Mesenchymal stem cell (in vitro differentiated cells and primary cell): ENCODE results near the gene TM4SF20.

ENCODE experiments used
- DNase-seq: peaks from one replicate; pipeline ENCODE4 v3.0.0-alpha.2; 2013
- H2AFZ ChIP-seq: one replicate; pipeline ENCODE4 v1.6.1; 2013; ENCODE audit warnings: low read depth, mild to moderate bottlenecking, control low read depth, inconsistent platforms, low read length, moderate library complexity
- H2AK5ac ChIP-seq: 2 replicates; pipeline ENCODE4 v1.6.1; 2013; ENCODE audit warnings: low read length, moderate library complexity, mild to moderate bottlenecking, inconsistent platforms; ENCODE audit not compliant: severe bottlenecking
- H2BK120ac ChIP-seq: one replicate; pipeline ENCODE4 v1.6.1; 2013; ENCODE audit warnings: low read depth, mild to moderate bottlenecking, inconsistent platforms, low read length, moderate library complexity
- H2BK12ac ChIP-seq, 2 experiments: one replicate each; pipeline ENCODE4 v1.6.1; 2013; ENCODE audit warnings: inconsistent platforms in 2 of 2, low read length in 2 of 2, mild to moderate bottlenecking in 2 of 2, moderate library complexity in 2 of 2, control low read depth in 1 of 2
- H2BK15ac ChIP-seq: one replicate; pipeline ENCODE4 v1.6.1; 2013; ENCODE audit warnings: mild to moderate bottlenecking, low read depth, inconsistent platforms; ENCODE audit not compliant: poor library complexity, severe bottlenecking
- H2BK5ac ChIP-seq: 2 replicates; pipeline ENCODE4 v1.6.1; 2013; ENCODE audit warnings: low read depth, mild to moderate bottlenecking, low read length, control low read depth, inconsistent platforms; ENCODE audit not compliant: poor library complexity, severe bottlenecking
- H3K14ac ChIP-seq, 2 experiments: one replicate each; pipeline ENCODE4 v1.6.1; 2013; ENCODE audit warnings: inconsistent platforms in 2 of 2, low read length in 2 of 2, control low read depth in 1 of 2, mild to moderate bottlenecking in 1 of 2, moderate library complexity in 1 of 2
- H3K18ac ChIP-seq, 2 experiments: one replicate each; pipeline ENCODE4 v1.6.1; 2013; ENCODE audit warnings: inconsistent platforms in 2 of 2, low read length in 2 of 2, control low read depth in 1 of 2, low read depth in 1 of 2, mild to moderate bottlenecking in 1 of 2
- H3K23ac ChIP-seq, 2 experiments: one replicate each; pipeline ENCODE4 v1.6.1; 2013; ENCODE audit warnings: inconsistent platforms in 2 of 2, low read length in 2 of 2, mild to moderate bottlenecking in 2 of 2, moderate library complexity in 2 of 2, control low read depth in 1 of 2
- H3K27ac ChIP-seq: 2 replicates; pipeline ENCODE4 v1.5.1; 2013; ENCODE audit warnings: mild to moderate bottlenecking, moderate library complexity, low read length, control low read depth, inconsistent platforms; ENCODE audit not compliant: poor library complexity, severe bottlenecking
- H3K27me3 ChIP-seq, 2 experiments: 2 replicates each; pipeline versions ENCODE4 v1.6.1 to v1.7.0; 2013; ENCODE audit warnings: low read length in 2 of 2, mild to moderate bottlenecking in 2 of 2, moderate library complexity in 2 of 2, control low read depth in 1 of 2, inconsistent platforms in 1 of 2; ENCODE audit not compliant: control insufficient read depth in 1 of 2, insufficient read depth in 1 of 2
- H3K36me3 ChIP-seq, 2 experiments: 2 replicates each; pipeline versions ENCODE4 v1.6.1 to v1.7.0; 2013; ENCODE audit warnings: low read length in 2 of 2, control low read depth in 1 of 2, inconsistent platforms in 1 of 2, low read depth in 1 of 2, mild to moderate bottlenecking in 1 of 2; ENCODE audit not compliant: insufficient read depth in 2 of 2, control insufficient read depth in 1 of 2
- H3K4ac ChIP-seq, 2 experiments: one replicate each; pipeline ENCODE4 v1.6.1; 2013; ENCODE audit warnings: inconsistent platforms in 2 of 2, low read length in 2 of 2, mild to moderate bottlenecking in 2 of 2, moderate library complexity in 2 of 2, control low read depth in 1 of 2, low read depth in 1 of 2
- H3K4me1 ChIP-seq: 2 replicates; pipeline ENCODE4 v1.6.1; 2013; ENCODE audit warnings: low read depth, low read length, control low read depth; ENCODE audit not compliant: control insufficient read depth, insufficient read depth
- H3K4me2 ChIP-seq: 2 replicates; pipeline ENCODE4 v1.6.1; 2013; ENCODE audit warnings: low read length, mild to moderate bottlenecking, inconsistent platforms; ENCODE audit not compliant: poor library complexity, severe bottlenecking
- H3K4me3 ChIP-seq, 2 experiments: 2 replicates each; pipeline versions ENCODE4 v1.5.1 to v1.7.0; 2013; ENCODE audit warnings: low read length in 2 of 2, mild to moderate bottlenecking in 2 of 2, control low read depth in 1 of 2, low read depth in 1 of 2; ENCODE audit not compliant: insufficient read depth in 1 of 2
- H3K79me1 ChIP-seq: replicated peaks from 2 replicates; pipeline ENCODE4 v1.6.1; 2013; ENCODE audit warnings: mild to moderate bottlenecking, control low read depth, low read length, inconsistent platforms; ENCODE audit not compliant: poor library complexity, severe bottlenecking
- H3K9ac ChIP-seq: 2 replicates; pipeline ENCODE4 v1.7.0; 2013; ENCODE audit warnings: mild to moderate bottlenecking, low read length, moderate library complexity
- H3K9me3 ChIP-seq: 2 replicates; pipeline ENCODE4 v1.7.0; 2013; ENCODE audit warnings: mild to moderate bottlenecking, low read length; ENCODE audit not compliant: control insufficient read depth
- H4K8ac ChIP-seq: one replicate; pipeline ENCODE4 v1.6.1; 2013; ENCODE audit warnings: inconsistent platforms, mild to moderate bottlenecking, low read length, moderate library complexity
- H4K91ac ChIP-seq: one replicate; pipeline ENCODE4 v1.6.1; 2013; ENCODE audit warnings: mild to moderate bottlenecking, low read length, inconsistent platforms
- WGBS: methylation state at CpG from one replicate; pipeline ENCODE4 v1.1.7; 2013; ENCODE audit warnings: mixed read lengths; 5-methylcytosine and 5-hydroxymethylcytosine counted together

The TM4SF20 gene

GRCh38 chr2:227402959-227403358 lies 23.9 kb upstream of the TM4SF20 start:
- DNase-seq = no peak
- 79% methylated on average over 2 of the region's 4 CpGs for WGBS
- Histone ChIP-seq H2BK15ac (no peak overlapping the region), H2BK5ac (no peak overlapping the region), H2AK5ac (no peak overlapping the region), H3K4ac (no peak overlapping the region), H3K27me3 (no peaks in the 10 kb centered on the region), H3K4me3 (no peak overlapping the region), H3K23ac (no peak overlapping the region), H3K14ac (no peak overlapping the region), H3K79me1 (no peaks in the 10 kb centered on the region), H3K9me3 (no peaks in the 10 kb centered on the region), H2BK12ac (no peak overlapping the region), H3K4me2 (no peak overlapping the region), H3K36me3 (no peaks in the 10 kb centered on the region), H4K91ac (no peak overlapping the region), H3K9ac (no peak overlapping the region), H3K18ac (no peak overlapping the region), H4K8ac (no peak overlapping the region), H2BK120ac (no peak overlapping the region), H2AFZ (no peak overlapping the region), H3K27ac (no peak overlapping the region), H3K4me1 (peaks cover 4% of the 10 kb centered on the region)

- Histone ChIP-seq H3K36me3 (no peaks in the 10 kb centered on the region), H3K4me2 (no peak overlapping the region), H3K23ac (no peak overlapping the region)
Observed at GRCh38 chr2:227402321-227402720, 23.2 kb upstream of the TM4SF20 start.

GRCh38 chr2:227401550-227401949 lies 22.4 kb upstream of the TM4SF20 start:
- H3K4me3 ChIP-seq = no peak overlapping the region
- DNase-seq = no peak
- H3K27me3 ChIP-seq = no peaks in the 10 kb centered on the region
- H2BK15ac ChIP-seq = no peak overlapping the region
- H3K9me3 ChIP-seq = no peaks in the 10 kb centered on the region
- H3K27ac ChIP-seq = no peak overlapping the region
- no peak overlapping the region for H3K18ac ChIP-seq
- H3K4ac ChIP-seq = no peak overlapping the region
- H2BK12ac ChIP-seq = no peak overlapping the region
- peaks cover 4% of the 10 kb centered on the region for H3K4me1 ChIP-seq
- H3K9ac ChIP-seq = no peak overlapping the region
- no peak overlapping the region for H2AK5ac ChIP-seq
- no peaks in the 10 kb centered on the region for H3K79me1 ChIP-seq
- no peak overlapping the region for H3K23ac ChIP-seq
- no peak overlapping the region for H3K4me2 ChIP-seq
- no peak overlapping the region for H4K8ac ChIP-seq
- no peak overlapping the region for H2AFZ ChIP-seq
- no peak overlapping the region for H4K91ac ChIP-seq
- no peak overlapping the region for H2BK5ac ChIP-seq
- no peak overlapping the region for H2BK120ac ChIP-seq
- 44% methylated on average over 2 of the region's 2 CpGs for WGBS
- no peaks in the 10 kb centered on the region for H3K36me3 ChIP-seq
- H3K14ac ChIP-seq = no peak overlapping the region

More at GRCh38 chr2:227402321-227402720, 23.2 kb upstream of the TM4SF20 start:
- no peaks in the 10 kb centered on the region for H3K27me3 ChIP-seq
- no peak overlapping the region for H3K14ac ChIP-seq
- H4K91ac ChIP-seq = no peak overlapping the region
- no peak overlapping the region for H3K18ac ChIP-seq
- no peak overlapping the region for H3K4me3 ChIP-seq
- H3K4ac ChIP-seq = no peak overlapping the region
- no peaks in the 10 kb centered on the region for H3K79me1 ChIP-seq
- H2AK5ac ChIP-seq = no peak overlapping the region
- H2AFZ ChIP-seq = no peak overlapping the region
- no peak overlapping the region for H2BK15ac ChIP-seq
- H2BK12ac ChIP-seq = no peak overlapping the region
- no peak overlapping the region for H2BK5ac ChIP-seq
- H2BK120ac ChIP-seq = no peak overlapping the region
- no peak overlapping the region for H3K9ac ChIP-seq
- peaks cover 4% of the 10 kb centered on the region for H3K4me1 ChIP-seq
- DNase-seq = no peak
- no peaks in the 10 kb centered on the region for H3K9me3 ChIP-seq
- no peak overlapping the region for H4K8ac ChIP-seq
- H3K27ac ChIP-seq = no peak overlapping the region

- DNase-seq = no peak
- Histone ChIP-seq H3K4me2 (no peak overlapping the region), H3K4me1 (peaks cover 6% of the 10 kb centered on the region), H2BK5ac (no peak overlapping the region), H3K14ac (no peak overlapping the region), H3K36me3 (no peaks in the 10 kb centered on the region), H2BK12ac (no peak overlapping the region), H3K27ac (no peak overlapping the region), H3K23ac (no peak overlapping the region), H3K9ac (no peak overlapping the region), H4K8ac (no peak overlapping the region), H2BK120ac (no peak overlapping the region), H4K91ac (no peak overlapping the region), H3K18ac (no peak overlapping the region), H2AFZ (no peak overlapping the region), H3K4me3 (no peak overlapping the region), H3K4ac (no peak overlapping the region), H2BK15ac (no peak overlapping the region), H2AK5ac (no peak overlapping the region), H3K79me1 (no peaks in the 10 kb centered on the region), H3K9me3 (no peaks in the 10 kb centered on the region), H3K27me3 (no peaks in the 10 kb centered on the region)
- 100% methylated on average over 2 of the region's 4 CpGs for WGBS
Observed at GRCh38 chr2:227398684-227399670, 19.9 kb upstream of the TM4SF20 start.
